GM12873 (cell line): ENCODE results near the gene ERBB2.

Experiments used
- CTCF ChIP-seq: IDR thresholded peaks from 2 replicates; pipeline ENCODE4 v1.5.1; 2012; ENCODE audit warnings: low read depth, mild to moderate bottlenecking, moderate library complexity, low read length, control low read depth; ENCODE audit not compliant: insufficient read depth; ENCODE audit errors: missing control alignments

Gene ERBB2

DNA sequence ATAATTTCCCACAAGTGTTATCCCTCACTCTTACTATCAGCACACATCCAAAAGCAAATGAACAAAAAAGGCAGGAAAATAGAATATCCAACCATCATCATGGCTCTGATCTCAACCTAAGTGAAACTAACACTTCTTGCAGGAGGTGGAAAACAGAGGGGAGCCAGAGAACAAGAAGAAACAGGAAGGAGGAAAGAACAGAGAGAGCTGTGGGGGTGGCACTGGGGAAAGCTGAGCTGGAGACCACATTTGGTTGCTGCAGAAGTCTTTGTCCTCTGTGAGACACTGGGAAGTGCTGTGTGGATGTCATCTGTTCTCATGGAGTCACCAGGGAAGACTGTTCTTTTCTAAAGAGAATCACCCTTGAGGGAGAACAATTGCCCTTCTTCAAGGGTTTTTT, 72.6 kb downstream of the ERBB2 start:
- no peak for TF ChIP-seq CTCF

- no peak for TF ChIP-seq CTCF
These were observed 73.4 kb downstream of the ERBB2 start for GRCh38 chr17:39772987-39773934.

DNA sequence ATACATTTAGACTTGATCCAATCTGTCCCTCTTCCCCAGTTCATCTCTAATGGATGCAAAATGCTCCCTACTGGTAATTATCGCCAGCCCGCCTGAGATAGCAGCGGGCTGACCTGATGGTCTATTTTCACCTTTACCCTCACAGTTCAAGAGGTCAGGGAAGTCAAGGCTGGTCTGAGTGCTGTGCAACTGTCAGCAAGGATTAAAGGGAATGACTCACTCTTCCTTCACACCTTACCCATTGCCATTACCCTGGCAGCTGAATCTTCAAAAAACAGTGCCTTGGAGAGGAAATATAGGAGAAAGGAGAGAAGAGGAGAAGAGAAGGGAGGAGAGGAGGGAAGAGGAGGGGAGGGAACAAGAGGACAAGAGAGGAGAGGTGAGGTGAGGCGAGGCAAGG, 74.2 kb downstream of the ERBB2 start:
- TF ChIP-seq CTCF, result no peak

GRCh38 chr17:39775031-39775430, 75.2 kb downstream of the ERBB2 start:
- no peak for TF ChIP-seq CTCF

- no peak for TF ChIP-seq CTCF
These were observed 76.4 kb downstream of the ERBB2 start for GRCh38 chr17:39776252-39776651.

GRCh38 chr17:39777534-39778365, 77.9 kb downstream of the ERBB2 start:
- TF ChIP-seq CTCF, result no peak
